ENCODE results near the gene GPR137. TPM values are rescaled to one million over a fixed set of nuclear protein-coding genes. Genes with fewer than 3 reads are reported as not detected.

The GPR137 gene
- total and polyA plus RNA-seq, 10 of the 15 experiments (the other 5 are each of a cell fraction or from before 2014, with no cell fraction given) = 0.37 to 29.2 (median 13.8) TPM

DNA sequence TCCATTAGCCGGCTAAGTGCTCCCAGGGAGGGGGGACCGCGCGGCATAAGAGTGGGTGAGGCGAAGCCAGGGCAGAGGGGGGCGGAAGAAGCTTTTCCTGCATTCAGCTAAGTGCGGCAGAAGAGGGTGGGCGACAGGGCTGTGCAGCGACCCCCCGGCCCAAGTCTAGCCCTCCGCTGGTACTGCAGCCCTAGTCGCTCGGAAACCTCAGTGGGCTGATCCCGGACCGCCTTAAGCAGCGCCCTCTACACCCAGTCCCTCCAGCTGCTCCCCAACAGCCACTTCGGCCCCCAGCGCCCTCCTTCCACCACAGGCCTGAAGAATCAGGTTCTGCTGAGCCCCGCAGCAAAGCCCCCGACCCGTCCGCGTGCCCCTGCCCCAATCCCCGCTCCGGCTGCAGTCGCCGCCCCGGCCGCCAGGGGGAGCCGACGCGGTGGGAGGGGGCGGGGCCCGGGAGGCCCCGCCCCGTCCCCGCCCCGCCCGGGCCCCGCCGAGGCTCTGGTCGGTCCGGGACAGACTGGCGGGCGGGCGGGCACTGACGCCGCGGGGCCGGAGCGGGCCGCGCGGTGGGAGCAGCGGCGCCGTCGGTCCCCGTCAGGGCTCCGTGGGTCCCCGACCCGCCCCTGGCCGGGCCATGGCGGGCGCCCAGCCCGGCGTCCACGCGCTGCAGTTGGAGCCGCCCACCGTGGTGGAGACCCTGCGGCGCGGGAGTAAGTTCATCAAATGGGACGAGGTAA, 34.5 kb upstream of the GPR137 start, which contains the start of gene PLCB3 (continued):
- TF ChIP-seq, protein P1, sequence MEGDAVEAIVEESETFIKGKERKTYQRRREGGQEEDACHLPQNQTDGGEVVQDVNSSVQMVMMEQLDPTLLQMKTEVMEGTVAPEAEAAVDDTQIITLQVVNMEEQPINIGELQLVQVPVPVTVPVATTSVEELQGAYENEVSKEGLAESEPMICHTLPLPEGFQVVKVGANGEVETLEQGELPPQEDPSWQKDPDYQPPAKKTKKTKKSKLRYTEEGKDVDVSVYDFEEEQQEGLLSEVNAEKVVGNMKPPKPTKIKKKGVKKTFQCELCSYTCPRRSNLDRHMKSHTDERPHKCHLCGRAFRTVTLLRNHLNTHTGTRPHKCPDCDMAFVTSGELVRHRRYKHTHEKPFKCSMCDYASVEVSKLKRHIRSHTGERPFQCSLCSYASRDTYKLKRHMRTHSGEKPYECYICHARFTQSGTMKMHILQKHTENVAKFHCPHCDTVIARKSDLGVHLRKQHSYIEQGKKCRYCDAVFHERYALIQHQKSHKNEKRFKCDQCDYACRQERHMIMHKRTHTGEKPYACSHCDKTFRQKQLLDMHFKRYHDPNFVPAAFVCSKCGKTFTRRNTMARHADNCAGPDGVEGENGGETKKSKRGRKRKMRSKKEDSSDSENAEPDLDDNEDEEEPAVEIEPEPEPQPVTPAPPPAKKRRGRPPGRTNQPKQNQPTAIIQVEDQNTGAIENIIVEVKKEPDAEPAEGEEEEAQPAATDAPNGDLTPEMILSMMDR (IDR thresholded peaks at IDR 0.05 in 2 of 3, conservative IDR thresholded peaks at IDR 0.05 in 1 of 3; ENCODE audit: control insufficient read depth in 2 of 3, extremely low read depth in 1 of 3, insufficient read depth in 1 of 3, low read depth in 3 of 3, low read length in 3 of 3) = peak; percentile 59 to 71 (median 70)
- TF ChIP-seq GATAD2B (conservative IDR thresholded peaks at IDR 0.05; ENCODE audit: low read depth) (peak; percentile 75; the same call in 1 of the 2 replicates), TBL1XR1 (IDR thresholded peaks at IDR 0.05; ENCODE audit: low read depth, low read length) (no peak), SUPT20H (IDR thresholded peaks at IDR 0.05; ENCODE audit: borderline replicate concordance, control insufficient read depth, low read depth, low read length) (no peak), DPF2 (IDR thresholded peaks at IDR 0.05) (peak; percentile 22; the same call in 1 of the 2 replicates), POU2F2 (IDR thresholded peaks at IDR 0.05; ENCODE audit: borderline replicate concordance, low read depth, low read length) (no peak), RAD21 (IDR thresholded peaks at IDR 0.05; ENCODE audit: insufficient read depth, low read depth, low read length) (peak; percentile 29), IRF4 (IDR thresholded peaks at IDR 0.05; ENCODE audit: low read depth, low read length) (no peak), TAF1 (IDR thresholded peaks at IDR 0.05; ENCODE audit: borderline replicate concordance, low read depth, low read length) (no peak), EGR1 (IDR thresholded peaks at IDR 0.05; ENCODE audit: borderline replicate concordance in 1 of 2, low read depth in 2 of 2, low read length in 2 of 2) (peak in 1 of 2 experiments; percentile 40; a peak in 1 of 3 replicates)
- TF ChIP-seq, protein P2, sequence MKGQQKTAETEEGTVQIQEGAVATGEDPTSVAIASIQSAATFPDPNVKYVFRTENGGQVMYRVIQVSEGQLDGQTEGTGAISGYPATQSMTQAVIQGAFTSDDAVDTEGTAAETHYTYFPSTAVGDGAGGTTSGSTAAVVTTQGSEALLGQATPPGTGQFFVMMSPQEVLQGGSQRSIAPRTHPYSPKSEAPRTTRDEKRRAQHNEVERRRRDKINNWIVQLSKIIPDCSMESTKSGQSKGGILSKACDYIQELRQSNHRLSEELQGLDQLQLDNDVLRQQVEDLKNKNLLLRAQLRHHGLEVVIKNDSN (IDR thresholded peaks at IDR 0.05; ENCODE audit: borderline replicate concordance, extremely low read length, insufficient read depth, low read depth, low read length) = no peak
- TF ChIP-seq, protein P3, sequence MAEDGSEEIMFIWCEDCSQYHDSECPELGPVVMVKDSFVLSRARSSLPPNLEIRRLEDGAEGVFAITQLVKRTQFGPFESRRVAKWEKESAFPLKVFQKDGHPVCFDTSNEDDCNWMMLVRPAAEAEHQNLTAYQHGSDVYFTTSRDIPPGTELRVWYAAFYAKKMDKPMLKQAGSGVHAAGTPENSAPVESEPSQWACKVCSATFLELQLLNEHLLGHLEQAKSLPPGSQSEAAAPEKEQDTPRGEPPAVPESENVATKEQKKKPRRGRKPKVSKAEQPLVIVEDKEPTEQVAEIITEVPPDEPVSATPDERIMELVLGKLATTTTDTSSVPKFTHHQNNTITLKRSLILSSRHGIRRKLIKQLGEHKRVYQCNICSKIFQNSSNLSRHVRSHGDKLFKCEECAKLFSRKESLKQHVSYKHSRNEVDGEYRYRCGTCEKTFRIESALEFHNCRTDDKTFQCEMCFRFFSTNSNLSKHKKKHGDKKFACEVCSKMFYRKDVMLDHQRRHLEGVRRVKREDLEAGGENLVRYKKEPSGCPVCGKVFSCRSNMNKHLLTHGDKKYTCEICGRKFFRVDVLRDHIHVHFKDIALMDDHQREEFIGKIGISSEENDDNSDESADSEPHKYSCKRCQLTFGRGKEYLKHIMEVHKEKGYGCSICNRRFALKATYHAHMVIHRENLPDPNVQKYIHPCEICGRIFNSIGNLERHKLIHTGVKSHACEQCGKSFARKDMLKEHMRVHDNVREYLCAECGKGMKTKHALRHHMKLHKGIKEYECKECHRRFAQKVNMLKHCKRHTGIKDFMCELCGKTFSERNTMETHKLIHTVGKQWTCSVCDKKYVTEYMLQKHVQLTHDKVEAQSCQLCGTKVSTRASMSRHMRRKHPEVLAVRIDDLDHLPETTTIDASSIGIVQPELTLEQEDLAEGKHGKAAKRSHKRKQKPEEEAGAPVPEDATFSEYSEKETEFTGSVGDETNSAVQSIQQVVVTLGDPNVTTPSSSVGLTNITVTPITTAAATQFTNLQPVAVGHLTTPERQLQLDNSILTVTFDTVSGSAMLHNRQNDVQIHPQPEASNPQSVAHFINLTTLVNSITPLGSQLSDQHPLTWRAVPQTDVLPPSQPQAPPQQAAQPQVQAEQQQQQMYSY (CRISPR knock-in tag; IDR thresholded peaks at IDR 0.05) = no peak
- TF ChIP-seq, protein P4, sequence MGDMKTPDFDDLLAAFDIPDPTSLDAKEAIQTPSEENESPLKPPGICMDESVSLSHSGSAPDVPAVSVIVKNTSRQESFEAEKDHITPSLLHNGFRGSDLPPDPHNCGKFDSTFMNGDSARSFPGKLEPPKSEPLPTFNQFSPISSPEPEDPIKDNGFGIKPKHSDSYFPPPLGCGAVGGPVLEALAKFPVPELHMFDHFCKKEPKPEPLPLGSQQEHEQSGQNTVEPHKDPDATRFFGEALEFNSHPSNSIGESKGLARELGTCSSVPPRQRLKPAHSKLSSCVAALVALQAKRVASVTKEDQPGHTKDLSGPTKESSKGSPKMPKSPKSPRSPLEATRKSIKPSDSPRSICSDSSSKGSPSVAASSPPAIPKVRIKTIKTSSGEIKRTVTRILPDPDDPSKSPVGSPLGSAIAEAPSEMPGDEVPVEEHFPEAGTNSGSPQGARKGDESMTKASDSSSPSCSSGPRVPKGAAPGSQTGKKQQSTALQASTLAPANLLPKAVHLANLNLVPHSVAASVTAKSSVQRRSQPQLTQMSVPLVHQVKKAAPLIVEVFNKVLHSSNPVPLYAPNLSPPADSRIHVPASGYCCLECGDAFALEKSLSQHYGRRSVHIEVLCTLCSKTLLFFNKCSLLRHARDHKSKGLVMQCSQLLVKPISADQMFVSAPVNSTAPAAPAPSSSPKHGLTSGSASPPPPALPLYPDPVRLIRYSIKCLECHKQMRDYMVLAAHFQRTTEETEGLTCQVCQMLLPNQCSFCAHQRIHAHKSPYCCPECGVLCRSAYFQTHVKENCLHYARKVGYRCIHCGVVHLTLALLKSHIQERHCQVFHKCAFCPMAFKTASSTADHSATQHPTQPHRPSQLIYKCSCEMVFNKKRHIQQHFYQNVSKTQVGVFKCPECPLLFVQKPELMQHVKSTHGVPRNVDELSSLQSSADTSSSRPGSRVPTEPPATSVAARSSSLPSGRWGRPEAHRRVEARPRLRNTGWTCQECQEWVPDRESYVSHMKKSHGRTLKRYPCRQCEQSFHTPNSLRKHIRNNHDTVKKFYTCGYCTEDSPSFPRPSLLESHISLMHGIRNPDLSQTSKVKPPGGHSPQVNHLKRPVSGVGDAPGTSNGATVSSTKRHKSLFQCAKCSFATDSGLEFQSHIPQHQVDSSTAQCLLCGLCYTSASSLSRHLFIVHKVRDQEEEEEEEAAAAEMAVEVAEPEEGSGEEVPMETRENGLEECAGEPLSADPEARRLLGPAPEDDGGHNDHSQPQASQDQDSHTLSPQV (IDR thresholded peaks at IDR 0.05) = no peak
- TF ChIP-seq, protein P5, sequence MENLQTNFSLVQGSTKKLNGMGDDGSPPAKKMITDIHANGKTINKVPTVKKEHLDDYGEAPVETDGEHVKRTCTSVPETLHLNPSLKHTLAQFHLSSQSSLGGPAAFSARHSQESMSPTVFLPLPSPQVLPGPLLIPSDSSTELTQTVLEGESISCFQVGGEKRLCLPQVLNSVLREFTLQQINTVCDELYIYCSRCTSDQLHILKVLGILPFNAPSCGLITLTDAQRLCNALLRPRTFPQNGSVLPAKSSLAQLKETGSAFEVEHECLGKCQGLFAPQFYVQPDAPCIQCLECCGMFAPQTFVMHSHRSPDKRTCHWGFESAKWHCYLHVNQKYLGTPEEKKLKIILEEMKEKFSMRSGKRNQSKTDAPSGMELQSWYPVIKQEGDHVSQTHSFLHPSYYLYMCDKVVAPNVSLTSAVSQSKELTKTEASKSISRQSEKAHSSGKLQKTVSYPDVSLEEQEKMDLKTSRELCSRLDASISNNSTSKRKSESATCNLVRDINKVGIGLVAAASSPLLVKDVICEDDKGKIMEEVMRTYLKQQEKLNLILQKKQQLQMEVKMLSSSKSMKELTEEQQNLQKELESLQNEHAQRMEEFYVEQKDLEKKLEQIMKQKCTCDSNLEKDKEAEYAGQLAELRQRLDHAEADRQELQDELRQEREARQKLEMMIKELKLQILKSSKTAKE (IDR thresholded peaks at IDR 0.05; ENCODE audit: low read depth, poor library complexity, severe bottlenecking) = no peak
